Measurements from ENCODE around the gene SYNDIG1. TPM values are rescaled to one million over a fixed set of nuclear protein-coding genes. Genes with fewer than 3 reads are reported as not detected.

SYNDIG1 gene
- total RNA-seq, 6 experiments from 2014 or later: not detected

DNA sequence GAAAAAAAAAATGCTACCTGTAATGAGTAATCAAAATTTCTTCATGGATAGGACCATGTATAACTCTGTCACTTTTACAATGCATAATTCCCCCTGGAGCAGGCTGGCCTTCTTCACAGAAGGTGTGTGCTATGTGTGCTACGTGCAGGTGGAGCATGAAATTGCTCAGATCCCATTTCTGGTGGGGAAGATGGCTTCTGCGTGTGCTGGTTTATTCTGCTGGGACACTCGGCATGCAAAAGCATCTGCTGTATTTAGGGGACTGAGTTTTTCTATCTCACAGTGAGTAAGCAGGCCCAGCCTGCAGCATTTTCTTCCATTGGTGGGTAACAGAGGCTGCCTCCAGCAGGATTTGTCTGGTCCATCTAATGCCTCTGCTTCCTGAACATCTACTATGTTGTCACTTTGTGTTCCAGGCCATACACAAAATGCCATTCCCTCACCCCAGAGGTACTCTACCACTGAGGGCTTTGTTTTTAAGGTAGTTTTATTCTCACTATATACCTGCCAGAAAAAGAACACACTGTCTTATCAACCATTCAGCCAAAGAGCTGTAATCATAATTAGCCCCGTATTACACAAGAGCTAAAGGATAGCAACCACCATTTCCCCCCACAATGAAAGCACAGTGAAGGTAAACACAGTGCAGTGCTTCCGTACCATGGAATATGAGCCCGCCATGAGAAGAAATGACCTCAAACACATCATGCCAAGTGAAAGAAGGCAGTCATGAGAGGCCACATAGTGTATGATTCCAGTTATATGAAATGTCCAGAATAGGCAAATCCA lies 62.4 kb downstream of the SYNDIG1 start:
- WGBS (ENCODE audit: insufficient coverage, low coverage, low lambda C conversion rate, missing lambda C conversion rate): 69% methylated on average over 5 of the region's 6 CpGs
- no peaks in the 10 kb centered on the region for H3K27me3 ChIP-seq
- H3K27ac ChIP-seq: no peak overlapping the region
- no peak for DNase-seq
- TF ChIP-seq, protein P1, sequence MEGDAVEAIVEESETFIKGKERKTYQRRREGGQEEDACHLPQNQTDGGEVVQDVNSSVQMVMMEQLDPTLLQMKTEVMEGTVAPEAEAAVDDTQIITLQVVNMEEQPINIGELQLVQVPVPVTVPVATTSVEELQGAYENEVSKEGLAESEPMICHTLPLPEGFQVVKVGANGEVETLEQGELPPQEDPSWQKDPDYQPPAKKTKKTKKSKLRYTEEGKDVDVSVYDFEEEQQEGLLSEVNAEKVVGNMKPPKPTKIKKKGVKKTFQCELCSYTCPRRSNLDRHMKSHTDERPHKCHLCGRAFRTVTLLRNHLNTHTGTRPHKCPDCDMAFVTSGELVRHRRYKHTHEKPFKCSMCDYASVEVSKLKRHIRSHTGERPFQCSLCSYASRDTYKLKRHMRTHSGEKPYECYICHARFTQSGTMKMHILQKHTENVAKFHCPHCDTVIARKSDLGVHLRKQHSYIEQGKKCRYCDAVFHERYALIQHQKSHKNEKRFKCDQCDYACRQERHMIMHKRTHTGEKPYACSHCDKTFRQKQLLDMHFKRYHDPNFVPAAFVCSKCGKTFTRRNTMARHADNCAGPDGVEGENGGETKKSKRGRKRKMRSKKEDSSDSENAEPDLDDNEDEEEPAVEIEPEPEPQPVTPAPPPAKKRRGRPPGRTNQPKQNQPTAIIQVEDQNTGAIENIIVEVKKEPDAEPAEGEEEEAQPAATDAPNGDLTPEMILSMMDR (IDR thresholded peaks at IDR 0.05): no peak
- TF ChIP-seq POLR2A (IDR thresholded peaks at IDR 0.05): no peak
- intact Hi-C loops (cut with DNase I): no loop called here
- H3K36me3 ChIP-seq: no peaks in the 10 kb centered on the region
- ATAC-seq: no peak
- no peaks in the 10 kb centered on the region for H3K9me3 ChIP-seq
- H3K4me3 ChIP-seq: no peak overlapping the region
- no peaks in the 10 kb centered on the region for H3K4me1 ChIP-seq

DNA sequence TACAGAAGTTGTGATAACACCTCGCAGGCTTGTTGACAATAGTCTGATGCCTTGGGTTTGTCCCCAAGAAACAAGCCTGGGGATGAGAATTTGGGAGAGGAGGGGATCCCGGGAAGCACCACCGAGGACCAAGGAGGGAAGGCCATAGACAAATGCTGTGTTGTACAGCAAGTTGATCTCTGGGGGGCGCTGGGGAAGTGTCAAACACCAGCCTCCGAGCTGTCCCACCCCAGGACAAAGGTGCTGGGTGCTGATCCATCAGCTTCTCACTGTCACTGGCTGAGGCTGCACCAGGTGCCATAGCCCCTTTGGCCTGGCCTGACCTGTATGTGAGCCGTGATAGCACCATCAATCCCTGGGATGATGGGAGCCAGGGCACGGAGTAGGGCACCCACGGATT lies 64.0 kb downstream of the SYNDIG1 start:
- no peak overlapping the region for H3K27ac ChIP-seq
- no peaks in the 10 kb centered on the region for H3K27me3 ChIP-seq
- no peaks in the 10 kb centered on the region for H3K4me1 ChIP-seq
- 56% methylated on average over 1 of the region's 8 CpGs for WGBS (ENCODE audit: insufficient coverage, low coverage, low lambda C conversion rate, missing lambda C conversion rate)
- DNase-seq (no peak), ATAC-seq (no peak)
- intact Hi-C loops (cut with DNase I): no loop called here
- TF ChIP-seq POLR2A (IDR thresholded peaks at IDR 0.05): no peak
- TF ChIP-seq, protein P1 (IDR thresholded peaks at IDR 0.05): no peak
- no peaks in the 10 kb centered on the region for H3K36me3 ChIP-seq
- H3K4me3 ChIP-seq: no peak overlapping the region
- no peaks in the 10 kb centered on the region for H3K9me3 ChIP-seq

DNA sequence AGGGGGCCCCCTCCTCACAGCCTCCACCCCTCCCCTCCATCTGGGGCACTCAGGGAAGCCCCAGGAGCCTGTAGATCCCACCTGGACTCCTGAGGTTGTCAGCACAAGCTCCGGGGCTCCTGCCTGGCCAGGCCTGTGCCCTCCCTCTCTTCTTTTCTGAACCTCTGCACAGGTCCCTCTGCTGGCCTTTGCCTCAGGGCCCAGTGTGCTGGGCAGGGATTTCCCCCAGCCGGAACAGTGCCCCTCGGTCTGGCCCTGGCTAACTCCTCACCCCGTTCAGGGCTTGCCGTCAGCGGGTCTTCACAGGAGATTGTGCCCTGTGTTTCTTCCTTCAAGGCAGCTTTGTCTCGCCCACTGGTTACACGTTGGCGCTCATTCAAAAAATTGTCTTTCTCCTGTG lies 64.9 kb downstream of the SYNDIG1 start:
- WGBS (ENCODE audit: insufficient coverage, low coverage, low lambda C conversion rate, missing lambda C conversion rate): 42% methylated on average over 4 of the region's 9 CpGs
- intact Hi-C loops (cut with DNase I): no loop called here
- no peak for TF ChIP-seq POLR2A (IDR thresholded peaks at IDR 0.05)
- TF ChIP-seq, protein P1 (IDR thresholded peaks at IDR 0.05): no peak
- no peaks in the 10 kb centered on the region for H3K36me3 ChIP-seq
- ATAC-seq (peak in 1 of 4 donors; percentile 26), DNase-seq (no peak)
- H3K27me3 ChIP-seq: no peaks in the 10 kb centered on the region
- H3K4me3 ChIP-seq: no peak overlapping the region
- H3K4me1 ChIP-seq: no peaks in the 10 kb centered on the region
- no peaks in the 10 kb centered on the region for H3K9me3 ChIP-seq
- no peak overlapping the region for H3K27ac ChIP-seq

DNA sequence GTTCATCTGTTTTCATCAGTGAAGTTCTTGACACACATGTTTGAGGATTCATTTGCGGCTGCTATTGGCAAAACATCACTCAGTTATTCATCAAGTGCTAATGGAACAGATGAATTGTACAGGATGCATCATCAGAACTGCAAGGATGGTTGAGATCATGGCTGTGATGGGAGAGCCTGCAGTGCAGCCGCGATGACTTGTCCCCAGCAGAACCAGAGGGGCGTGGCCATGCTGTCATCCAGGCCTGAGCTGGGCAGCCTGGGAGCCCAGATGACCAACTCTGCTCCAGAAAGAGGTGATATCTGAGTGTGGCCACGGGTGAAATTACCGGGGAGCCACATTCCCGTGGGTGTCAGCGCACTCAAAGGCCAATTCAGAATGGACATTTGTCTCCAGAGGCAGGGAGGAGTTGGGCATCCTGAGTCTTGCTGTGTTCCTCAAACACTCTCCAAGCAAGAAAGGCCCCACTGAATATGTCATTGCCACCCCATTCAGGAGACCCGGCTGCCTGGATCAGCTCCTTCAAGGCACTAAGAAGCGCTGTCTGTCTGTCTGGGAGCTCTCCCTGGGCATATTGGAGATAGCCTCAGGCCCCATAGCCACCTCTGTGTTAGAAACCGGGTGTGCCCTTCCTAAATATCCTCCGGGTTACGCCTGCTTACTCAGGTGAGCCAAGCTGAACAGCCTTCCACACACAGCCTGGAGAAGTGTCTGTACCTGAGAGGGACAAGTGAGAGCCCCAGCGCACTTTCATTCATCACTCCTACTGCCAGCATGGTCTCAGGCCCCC lies 66.7 kb downstream of the SYNDIG1 start:
- ATAC-seq: peak in 1 of 4 donors; percentile 20
- Histone ChIP-seq H3K27me3 (no peaks in the 10 kb centered on the region), H3K36me3 (no peaks in the 10 kb centered on the region), H3K27ac (no peak overlapping the region), H3K4me1 (no peaks in the 10 kb centered on the region), H3K4me3 (no peak overlapping the region), H3K9me3 (no peaks in the 10 kb centered on the region)
- intact Hi-C loops (cut with DNase I): no loop called here
- TF ChIP-seq, protein P1 (IDR thresholded peaks at IDR 0.05): no peak
- TF ChIP-seq POLR2A (IDR thresholded peaks at IDR 0.05): no peak
- no peak for DNase-seq
- 68% methylated on average over 7 of the region's 14 CpGs for WGBS (ENCODE audit: insufficient coverage, low coverage, low lambda C conversion rate, missing lambda C conversion rate)
